Measurements from ENCODE around the gene RTN3.

DNA sequence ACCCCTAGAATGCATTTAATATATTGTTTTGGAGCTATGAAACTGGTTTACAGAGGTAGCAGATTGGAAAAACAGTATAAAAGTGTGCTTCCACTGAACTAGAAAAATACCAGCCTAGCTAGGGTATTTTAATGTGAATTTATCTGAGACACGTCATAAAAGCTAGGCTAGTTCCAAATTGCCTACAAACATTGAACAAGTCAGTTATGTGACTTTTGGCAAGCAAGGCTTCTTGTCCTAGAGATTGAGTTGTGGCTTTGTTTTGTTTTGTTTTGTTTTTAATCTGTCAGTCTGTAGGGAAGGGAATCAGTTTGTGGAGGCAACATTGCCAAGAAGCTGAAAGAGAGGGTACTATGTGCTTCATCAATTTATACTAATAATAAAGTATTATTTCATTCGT lies 24.2 kb downstream of the RTN3 start:
- TF ChIP-seq POLR2A (IDR thresholded peaks at IDR 0.05), result no peak
- TF ChIP-seq, protein P1, sequence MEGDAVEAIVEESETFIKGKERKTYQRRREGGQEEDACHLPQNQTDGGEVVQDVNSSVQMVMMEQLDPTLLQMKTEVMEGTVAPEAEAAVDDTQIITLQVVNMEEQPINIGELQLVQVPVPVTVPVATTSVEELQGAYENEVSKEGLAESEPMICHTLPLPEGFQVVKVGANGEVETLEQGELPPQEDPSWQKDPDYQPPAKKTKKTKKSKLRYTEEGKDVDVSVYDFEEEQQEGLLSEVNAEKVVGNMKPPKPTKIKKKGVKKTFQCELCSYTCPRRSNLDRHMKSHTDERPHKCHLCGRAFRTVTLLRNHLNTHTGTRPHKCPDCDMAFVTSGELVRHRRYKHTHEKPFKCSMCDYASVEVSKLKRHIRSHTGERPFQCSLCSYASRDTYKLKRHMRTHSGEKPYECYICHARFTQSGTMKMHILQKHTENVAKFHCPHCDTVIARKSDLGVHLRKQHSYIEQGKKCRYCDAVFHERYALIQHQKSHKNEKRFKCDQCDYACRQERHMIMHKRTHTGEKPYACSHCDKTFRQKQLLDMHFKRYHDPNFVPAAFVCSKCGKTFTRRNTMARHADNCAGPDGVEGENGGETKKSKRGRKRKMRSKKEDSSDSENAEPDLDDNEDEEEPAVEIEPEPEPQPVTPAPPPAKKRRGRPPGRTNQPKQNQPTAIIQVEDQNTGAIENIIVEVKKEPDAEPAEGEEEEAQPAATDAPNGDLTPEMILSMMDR (IDR thresholded peaks at IDR 0.05), result no peak

Data from thyroid gland (tissue), 4 donors.